SK-N-SH treated with all-trans-retinoic acid at 6 μM for 48 hours (cell line): ENCODE measurements around the gene FBXW11.
A peak's percentile ranks its signal among the peaks of the same experiment; 100 is the strongest.

Experiments used
- ATAC-seq: fragments of 200-7000 bp; cut with Tn5 transposase; 3 replicates; pipeline ENCODE4 v1.9.1; 2020; ENCODE audit warnings: mild to moderate bottlenecking, moderate library complexity
- ARNTL ChIP-seq: fragments of 450-650 bp; formaldehyde crosslinking; IDR thresholded peaks from 2 replicates; pipeline ENCODE4 v1.5.0; 2020; ENCODE audit warnings: low read depth, mild to moderate bottlenecking, moderate library complexity, borderline replicate concordance
- BACH2 ChIP-seq: fragments of 250-450 bp; sonication (Bioruptor Pico); IDR thresholded peaks from 2 replicates; pipeline ENCODE4 v1.9.0; 2021; ENCODE audit warnings: mild to moderate bottlenecking, borderline replicate concordance
- CREB5 ChIP-seq: fragments of 250-450 bp; sonication (Bioruptor Pico); IDR thresholded peaks from 2 replicates; pipeline ENCODE4 v1.5.1; 2020; ENCODE audit warnings: low read depth, mild to moderate bottlenecking, moderate library complexity
- GLIS3 ChIP-seq: fragments of 250-450 bp; sonication (Bioruptor Pico); IDR thresholded peaks from 2 replicates; pipeline ENCODE4 v1.5.0; 2020; ENCODE audit warnings: mild to moderate bottlenecking, moderate library complexity
- ISL1 ChIP-seq: fragments of 250-450 bp; sonication (Bioruptor Pico); IDR thresholded peaks from 2 replicates; pipeline ENCODE4 v2.1.2; 2022; ENCODE audit warnings: mild to moderate bottlenecking, moderate library complexity
- OSR1 ChIP-seq: fragments of 250-450 bp; sonication (Bioruptor Pico); IDR thresholded peaks from 2 replicates; pipeline ENCODE4 v1.8.0; 2022; ENCODE audit warnings: moderate library complexity, mild to moderate bottlenecking, inconsistent platforms
- PPARA ChIP-seq: fragments of 250-450 bp; sonication (Bioruptor Pico); IDR thresholded peaks from 2 replicates; pipeline ENCODE4 v1.5.0; 2020; ENCODE audit warnings: mild to moderate bottlenecking, borderline replicate concordance
- RARB ChIP-seq: fragments of 250-450 bp; sonication (Bioruptor Pico); IDR thresholded peaks from 2 replicates; pipeline ENCODE4 v1.8.0; 2021; ENCODE audit warnings: mild to moderate bottlenecking, moderate library complexity
- SNAI2 ChIP-seq: fragments of 250-450 bp; sonication (Bioruptor Pico); IDR thresholded peaks from 2 replicates; pipeline ENCODE4 v1.5.0; 2020; ENCODE audit warnings: mild to moderate bottlenecking, moderate library complexity
- ZC3H10 ChIP-seq: fragments of 250-450 bp; sonication (Bioruptor Pico); IDR thresholded peaks from 2 replicates; pipeline ENCODE4 v1.5.1; 2021; ENCODE audit warnings: mild to moderate bottlenecking, moderate library complexity
- ZFP3 ChIP-seq: fragments of 250-450 bp; sonication (Bioruptor Pico); IDR thresholded peaks from 2 replicates; pipeline ENCODE4 v1.5.0; 2020; ENCODE audit warnings: mild to moderate bottlenecking, moderate library complexity
- ZNF565 ChIP-seq: fragments of 450-650 bp; formaldehyde crosslinking; conservative IDR thresholded peaks from 2 replicates; pipeline ENCODE4 v1.5.0; 2020; ENCODE audit warnings: low read depth, mild to moderate bottlenecking, moderate library complexity
- TF ChIP-seq, protein P1 (sequence below): fragments of 250-450 bp; sonication (Bioruptor Pico); IDR thresholded peaks from 2 replicates; pipeline ENCODE4 v1.5.0; 2020; ENCODE audit warnings: mild to moderate bottlenecking, moderate library complexity
- TF ChIP-seq, protein P2 (sequence below): fragments of 250-450 bp; sonication (Bioruptor Pico); IDR thresholded peaks from 2 replicates; pipeline ENCODE4 v1.8.0; 2021; ENCODE audit warnings: low read depth, mild to moderate bottlenecking, moderate library complexity, borderline replicate concordance
- TF ChIP-seq, protein P3 (sequence below): fragments of 250-450 bp; sonication (Bioruptor Pico); IDR thresholded peaks from 2 replicates; pipeline ENCODE4 v1.8.0; 2020; ENCODE audit warnings: mild to moderate bottlenecking, moderate library complexity, borderline replicate concordance

Gene FBXW11

DNA sequence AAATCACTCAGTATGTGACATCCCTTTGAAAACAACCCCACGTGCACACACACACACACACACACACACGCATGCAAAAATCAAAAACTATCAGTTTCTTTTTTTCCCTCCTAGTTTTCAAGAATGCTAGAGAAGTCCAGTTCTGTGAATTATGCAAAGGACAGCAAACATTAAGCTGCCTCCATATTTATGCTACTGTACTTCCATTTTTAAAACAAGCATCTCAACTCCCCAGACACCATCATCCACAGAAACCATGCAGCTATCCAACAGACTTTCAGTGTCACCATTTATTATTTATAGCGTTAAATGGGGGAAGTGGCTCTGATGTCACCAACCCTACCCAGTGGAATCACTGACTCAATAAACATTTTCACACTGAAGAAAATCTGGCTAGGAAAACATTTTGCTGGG, 1.6 kb downstream of the FBXW11 start:
- TF ChIP-seq, protein P1, sequence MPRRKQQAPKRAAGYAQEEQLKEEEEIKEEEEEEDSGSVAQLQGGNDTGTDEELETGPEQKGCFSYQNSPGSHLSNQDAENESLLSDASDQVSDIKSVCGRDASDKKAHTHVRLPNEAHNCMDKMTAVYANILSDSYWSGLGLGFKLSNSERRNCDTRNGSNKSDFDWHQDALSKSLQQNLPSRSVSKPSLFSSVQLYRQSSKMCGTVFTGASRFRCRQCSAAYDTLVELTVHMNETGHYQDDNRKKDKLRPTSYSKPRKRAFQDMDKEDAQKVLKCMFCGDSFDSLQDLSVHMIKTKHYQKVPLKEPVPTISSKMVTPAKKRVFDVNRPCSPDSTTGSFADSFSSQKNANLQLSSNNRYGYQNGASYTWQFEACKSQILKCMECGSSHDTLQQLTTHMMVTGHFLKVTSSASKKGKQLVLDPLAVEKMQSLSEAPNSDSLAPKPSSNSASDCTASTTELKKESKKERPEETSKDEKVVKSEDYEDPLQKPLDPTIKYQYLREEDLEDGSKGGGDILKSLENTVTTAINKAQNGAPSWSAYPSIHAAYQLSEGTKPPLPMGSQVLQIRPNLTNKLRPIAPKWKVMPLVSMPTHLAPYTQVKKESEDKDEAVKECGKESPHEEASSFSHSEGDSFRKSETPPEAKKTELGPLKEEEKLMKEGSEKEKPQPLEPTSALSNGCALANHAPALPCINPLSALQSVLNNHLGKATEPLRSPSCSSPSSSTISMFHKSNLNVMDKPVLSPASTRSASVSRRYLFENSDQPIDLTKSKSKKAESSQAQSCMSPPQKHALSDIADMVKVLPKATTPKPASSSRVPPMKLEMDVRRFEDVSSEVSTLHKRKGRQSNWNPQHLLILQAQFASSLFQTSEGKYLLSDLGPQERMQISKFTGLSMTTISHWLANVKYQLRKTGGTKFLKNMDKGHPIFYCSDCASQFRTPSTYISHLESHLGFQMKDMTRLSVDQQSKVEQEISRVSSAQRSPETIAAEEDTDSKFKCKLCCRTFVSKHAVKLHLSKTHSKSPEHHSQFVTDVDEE (CRISPR knock-in tag) = no peak
- TF ChIP-seq ARNTL (CRISPR knock-in tag) (no peak), ZNF565 (CRISPR knock-in tag) (no peak), ZFP3 (CRISPR knock-in tag) (no peak), SNAI2 (CRISPR knock-in tag) (no peak), PPARA (CRISPR knock-in tag) (no peak), CREB5 (CRISPR knock-in tag) (no peak), OSR1 (CRISPR knock-in tag) (no peak), RARB (CRISPR knock-in tag) (no peak), GLIS3 (CRISPR knock-in tag) (no peak), ZC3H10 (CRISPR knock-in tag) (no peak), BACH2 (CRISPR knock-in tag) (no peak)
- TF ChIP-seq, protein P2, sequence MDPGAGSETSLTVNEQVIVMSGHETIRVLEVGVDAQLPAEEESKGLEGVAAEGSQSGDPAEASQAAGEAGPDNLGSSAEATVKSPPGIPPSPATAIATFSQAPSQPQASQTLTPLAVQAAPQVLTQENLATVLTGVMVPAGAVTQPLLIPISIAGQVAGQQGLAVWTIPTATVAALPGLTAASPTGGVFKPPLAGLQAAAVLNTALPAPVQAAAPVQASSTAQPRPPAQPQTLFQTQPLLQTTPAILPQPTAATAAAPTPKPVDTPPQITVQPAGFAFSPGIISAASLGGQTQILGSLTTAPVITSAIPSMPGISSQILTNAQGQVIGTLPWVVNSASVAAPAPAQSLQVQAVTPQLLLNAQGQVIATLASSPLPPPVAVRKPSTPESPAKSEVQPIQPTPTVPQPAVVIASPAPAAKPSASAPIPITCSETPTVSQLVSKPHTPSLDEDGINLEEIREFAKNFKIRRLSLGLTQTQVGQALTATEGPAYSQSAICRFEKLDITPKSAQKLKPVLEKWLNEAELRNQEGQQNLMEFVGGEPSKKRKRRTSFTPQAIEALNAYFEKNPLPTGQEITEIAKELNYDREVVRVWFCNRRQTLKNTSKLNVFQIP = no peak
- no peak for ATAC-seq

GRCh38 chr5:172003746-172004145, 2.7 kb downstream of the FBXW11 start:
- no peak for TF ChIP-seq PPARA (CRISPR knock-in tag)
- TF ChIP-seq BACH2 (CRISPR knock-in tag) = no peak
- no peak for TF ChIP-seq RARB (CRISPR knock-in tag)
- no peak for ATAC-seq

- no peak for ATAC-seq
- peak; percentile 29; the same call in 1 of the 2 replicates for TF ChIP-seq ISL1 (CRISPR knock-in tag)
- TF ChIP-seq, protein P2 = no peak
Observed at GRCh38 chr5:172002840-172003512, 3.5 kb downstream of the FBXW11 start.

DNA sequence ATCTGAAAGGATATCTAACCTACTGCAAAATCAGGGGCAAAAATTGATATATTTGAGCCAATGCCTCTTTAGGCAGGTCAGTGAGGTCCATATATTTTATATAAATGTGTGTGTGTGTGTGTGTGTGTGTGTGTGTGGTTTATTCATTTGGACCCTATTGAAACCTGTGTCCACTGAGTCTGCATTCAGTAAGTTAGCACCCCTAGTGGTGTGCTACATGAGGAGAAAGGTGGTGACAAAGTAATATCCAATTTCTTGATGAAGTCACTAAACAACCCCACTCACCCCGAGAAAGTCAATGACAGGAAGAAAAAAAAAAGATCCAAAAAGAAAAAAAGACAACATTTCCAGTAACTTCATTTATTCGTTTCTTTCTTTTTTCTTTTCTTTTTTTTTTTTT, 4.1 kb downstream of the FBXW11 start:
- TF ChIP-seq, protein P3, sequence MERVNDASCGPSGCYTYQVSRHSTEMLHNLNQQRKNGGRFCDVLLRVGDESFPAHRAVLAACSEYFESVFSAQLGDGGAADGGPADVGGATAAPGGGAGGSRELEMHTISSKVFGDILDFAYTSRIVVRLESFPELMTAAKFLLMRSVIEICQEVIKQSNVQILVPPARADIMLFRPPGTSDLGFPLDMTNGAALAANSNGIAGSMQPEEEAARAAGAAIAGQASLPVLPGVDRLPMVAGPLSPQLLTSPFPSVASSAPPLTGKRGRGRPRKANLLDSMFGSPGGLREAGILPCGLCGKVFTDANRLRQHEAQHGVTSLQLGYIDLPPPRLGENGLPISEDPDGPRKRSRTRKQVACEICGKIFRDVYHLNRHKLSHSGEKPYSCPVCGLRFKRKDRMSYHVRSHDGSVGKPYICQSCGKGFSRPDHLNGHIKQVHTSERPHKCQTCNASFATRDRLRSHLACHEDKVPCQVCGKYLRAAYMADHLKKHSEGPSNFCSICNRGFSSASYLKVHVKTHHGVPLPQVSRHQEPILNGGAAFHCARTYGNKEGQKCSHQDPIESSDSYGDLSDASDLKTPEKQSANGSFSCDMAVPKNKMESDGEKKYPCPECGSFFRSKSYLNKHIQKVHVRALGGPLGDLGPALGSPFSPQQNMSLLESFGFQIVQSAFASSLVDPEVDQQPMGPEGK (CRISPR knock-in tag) = no peak
- no peak for ATAC-seq

GRCh38 chr5:171999877-172000276, 6.6 kb downstream of the FBXW11 start:
- ATAC-seq = no peak

More at GRCh38 chr5:171999877-172000276, 6.6 kb downstream of the FBXW11 start:
- TF ChIP-seq PPARA (CRISPR knock-in tag) = no peak
- TF ChIP-seq, protein P2 = no peak
- TF ChIP-seq ISL1 (CRISPR knock-in tag) = no peak
- TF ChIP-seq, protein P3 (CRISPR knock-in tag) = no peak
